Stimulated activated naive CD4-positive, alpha-beta T cell treated with Interleukin-2 at 50 U/mL for 16 hours (primary cell): ENCODE data around the gene ACTR5.
"Not testable (repeated sequence)": the region's sequence is repeated elsewhere in the genome, so short reads cannot be mapped to it uniquely, and the experiment has no call there.

Source experiments
- DNase-seq: peaks from one replicate; lab custom pipeline; 2025; lab: John Stamatoyannopoulos, UW

The ACTR5 gene

DNA sequence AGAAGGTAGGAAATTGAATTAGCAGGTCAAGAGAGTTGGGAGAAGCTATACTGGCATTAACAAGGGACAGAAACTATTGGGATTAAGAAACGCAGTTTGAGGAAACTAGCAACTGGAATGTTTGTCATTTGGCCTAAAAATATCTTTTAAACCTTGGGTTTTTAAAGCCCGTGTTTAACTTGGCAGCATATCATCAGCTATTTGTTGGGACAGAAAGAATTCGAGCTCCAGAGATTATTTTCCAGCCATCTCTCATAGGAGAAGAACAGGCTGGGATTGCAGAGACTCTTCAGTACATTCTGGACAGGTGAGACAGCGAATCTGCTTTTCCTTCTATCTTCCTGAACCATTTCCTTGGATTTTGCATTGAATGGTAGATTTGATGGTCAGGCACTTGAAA, 17.8 kb downstream of the ACTR5 start:
- DNase-seq: no peak

DNA sequence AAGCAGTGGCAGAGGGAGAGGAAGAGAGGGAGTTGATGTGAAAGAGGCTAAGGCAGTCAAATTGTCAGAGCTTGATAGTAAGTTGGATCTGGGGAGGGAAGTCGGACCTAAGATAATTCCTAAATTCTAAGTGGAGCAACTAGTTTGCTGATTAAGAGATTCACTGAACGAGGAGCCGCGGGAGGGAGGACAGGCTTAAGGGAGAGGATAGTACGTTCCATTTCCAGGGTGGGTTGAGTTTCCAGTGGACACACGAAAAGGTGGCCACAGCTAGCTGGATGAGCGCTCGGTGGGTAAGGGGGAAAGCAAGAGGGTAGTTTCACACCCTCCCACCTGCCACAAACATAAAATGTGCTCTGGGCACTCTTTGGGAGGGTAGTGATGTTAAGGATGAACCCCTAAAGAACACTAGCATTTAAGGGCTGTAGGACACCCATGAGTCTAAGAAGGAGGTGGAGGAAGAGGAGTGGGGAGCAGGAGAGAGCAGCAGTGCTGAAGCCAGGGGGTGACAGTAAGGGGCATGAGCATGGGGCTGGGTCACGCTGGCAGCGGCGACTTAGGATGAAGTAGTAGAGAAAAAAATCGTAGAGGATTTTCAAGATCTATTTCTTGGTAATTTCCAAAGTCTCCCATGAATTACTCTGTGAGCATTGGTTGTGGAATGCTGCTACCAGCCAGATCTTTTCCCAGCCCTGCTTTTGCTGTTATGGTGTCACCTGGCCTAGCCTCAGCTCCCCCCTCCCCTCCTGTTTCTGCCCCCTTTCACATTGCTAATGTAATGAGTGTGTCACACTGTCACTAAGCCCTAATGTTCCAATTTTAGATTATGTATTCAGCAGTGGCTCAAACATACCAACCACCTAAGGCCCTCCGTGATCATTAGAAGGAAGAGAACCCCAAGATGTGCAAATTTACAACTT, 21.4 kb downstream of the ACTR5 start:
- DNase-seq: no peak

DNA sequence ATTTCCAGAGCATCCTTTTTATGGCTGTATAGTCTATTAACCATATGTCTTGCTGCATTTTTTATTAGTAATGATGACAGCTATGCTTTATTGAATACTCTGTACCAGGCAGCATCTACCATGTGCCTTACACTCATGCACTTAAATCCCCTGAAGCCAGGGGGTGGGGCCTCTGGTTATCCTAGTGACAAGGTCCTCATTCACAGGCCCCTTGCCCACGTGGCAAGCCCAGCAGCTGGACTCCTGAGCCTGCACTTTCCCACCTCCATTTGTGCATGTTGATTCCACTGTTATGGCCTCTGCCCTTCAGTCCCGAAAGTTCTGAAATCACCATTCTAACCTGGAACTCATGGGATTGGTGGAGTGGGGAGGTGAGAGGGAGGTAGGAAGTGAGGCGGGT, 22.3 kb downstream of the ACTR5 start:
- DNase-seq: no peak

DNA sequence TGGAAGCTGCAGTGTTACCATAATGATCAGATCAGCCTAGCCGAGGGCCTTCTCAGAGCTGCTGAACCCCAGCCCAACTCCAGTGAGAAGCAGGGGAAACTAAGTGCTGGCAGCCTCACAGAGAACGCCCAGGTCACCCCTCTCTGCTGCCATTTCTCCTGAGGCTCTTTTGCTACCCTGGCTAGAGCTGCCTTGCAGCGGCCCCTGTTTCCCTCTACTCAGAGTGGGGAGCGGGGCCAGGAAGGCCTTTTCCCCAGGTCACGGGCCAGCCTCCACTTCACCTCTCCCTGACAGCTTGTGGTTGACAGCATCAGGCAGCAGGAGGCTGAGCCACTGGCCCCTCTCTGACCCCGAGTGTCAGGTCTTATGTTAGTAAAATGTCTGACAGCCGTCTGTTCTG, 22.7 kb downstream of the ACTR5 start:
- DNase-seq: no peak

DNA sequence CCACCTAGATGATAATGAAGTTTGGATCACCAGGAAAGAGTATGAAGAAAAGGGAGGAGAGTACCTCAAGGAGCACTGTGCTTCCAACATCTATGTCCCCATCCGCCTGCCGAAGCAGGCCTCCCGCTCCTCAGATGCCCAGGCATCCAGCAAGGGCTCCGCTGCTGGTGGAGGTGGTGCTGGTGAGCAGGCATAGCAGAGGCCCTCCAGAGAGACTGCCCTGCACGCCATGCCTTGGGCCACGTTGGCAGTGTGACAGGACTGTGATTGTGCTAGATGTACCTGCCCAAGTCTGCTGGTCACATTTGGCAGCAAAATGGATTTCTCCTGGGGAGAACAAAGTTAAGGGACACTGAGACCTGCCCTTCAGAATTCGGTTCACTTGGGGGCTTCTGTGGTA, 23.4 kb downstream of the ACTR5 start:
- no peak for DNase-seq

DNA sequence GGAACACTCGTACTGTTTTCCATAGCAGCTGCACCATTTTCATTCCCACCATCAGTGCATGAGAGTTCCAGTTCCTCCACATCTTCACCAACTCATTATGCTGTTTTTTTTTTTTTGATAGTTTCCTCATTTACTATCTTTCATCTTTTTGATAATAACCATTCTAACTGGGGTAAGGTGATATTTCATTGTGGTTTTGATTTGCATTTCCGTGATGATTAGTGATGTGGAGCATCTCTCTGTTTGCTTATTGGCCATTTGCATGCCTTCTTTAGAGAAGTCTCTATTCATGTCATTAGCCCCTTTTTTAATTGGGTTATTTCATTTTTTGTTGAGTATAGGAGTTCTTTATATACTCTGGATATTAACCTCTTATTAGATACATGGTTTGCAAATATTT, 25.9 kb downstream of the ACTR5 start:
- DNase-seq: no peak

DNA sequence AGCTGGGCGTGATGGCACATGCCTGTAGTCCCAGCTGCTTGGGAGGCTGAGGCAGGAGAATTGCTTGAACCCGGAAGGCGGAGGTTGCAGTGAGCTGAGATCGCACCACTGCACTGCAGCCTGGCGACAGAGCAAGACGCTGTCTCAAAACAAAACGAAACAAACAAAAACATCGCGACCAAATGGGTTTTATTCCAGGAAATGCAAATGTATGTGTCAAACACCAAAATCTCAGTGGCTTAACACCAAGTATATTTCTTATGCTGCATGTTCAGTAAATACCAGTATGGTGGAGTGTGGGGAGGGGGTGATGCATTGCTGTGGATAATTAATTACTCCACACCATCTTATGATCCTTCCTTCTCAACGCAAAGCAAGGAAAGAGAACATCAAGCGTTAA, 28.1 kb downstream of the ACTR5 start:
- DNase-seq: no peak

DNA sequence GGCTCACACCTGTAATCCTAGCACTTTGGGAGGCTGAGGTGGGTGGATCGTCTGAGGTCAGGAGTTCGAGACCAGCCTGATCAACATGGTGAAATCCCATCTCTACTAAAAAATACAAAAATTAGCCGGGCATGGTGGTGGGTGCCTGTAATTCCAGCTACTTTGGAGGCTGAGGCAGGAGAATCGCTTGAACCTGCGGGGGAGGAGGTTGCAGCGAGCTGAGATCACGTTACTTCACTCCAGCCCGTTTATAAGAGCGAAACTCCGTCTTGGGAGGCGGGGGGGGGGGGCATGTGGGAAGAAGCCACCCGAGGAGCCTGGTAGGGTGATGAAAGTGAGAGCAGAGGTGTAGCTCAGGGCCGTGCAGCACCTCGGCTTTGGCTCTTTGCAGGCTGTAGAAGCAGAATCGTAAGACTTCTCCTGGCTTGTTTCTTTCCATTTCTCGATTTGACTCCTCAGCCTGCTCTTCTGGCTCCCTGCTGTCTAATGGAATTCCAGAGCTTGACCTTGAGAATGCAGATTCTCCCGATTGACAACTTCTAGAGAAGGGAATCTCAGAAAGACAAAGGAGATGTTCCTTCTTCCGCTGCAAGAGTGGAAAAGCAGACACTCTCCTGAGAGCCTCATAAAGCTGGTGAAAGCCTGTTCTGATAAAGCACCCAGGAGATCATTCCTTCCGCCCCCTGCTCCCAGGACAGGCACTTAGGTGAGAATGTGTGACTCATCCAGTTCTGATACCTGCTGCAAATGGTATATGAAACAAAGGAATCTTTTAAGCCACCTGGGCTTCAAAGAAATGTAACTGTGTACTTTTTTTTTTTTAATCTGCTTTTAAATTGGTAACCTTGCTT, 31.2 kb downstream of the ACTR5 start:
- DNase-seq: no peak

DNA sequence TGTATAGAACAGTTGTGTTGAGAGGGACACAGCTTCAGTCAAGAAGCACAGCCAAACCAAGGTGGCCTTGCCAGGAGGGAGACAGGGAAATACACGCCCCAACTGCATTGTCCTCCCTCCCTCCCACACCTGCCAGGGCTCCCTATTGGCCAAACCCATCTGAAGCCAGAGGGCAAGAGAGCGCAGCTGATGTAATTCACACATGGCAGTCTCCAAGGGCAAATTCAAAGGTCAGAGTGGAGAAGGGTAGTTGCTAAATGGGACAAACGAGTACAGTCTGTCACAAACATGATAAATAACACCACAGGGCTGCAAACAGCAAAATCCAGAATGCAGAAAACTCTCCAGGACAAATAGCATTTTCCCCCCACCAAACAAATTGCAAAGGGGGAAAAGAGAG, 34.0 kb downstream of the ACTR5 start:
- DNase-seq: no peak

DNA sequence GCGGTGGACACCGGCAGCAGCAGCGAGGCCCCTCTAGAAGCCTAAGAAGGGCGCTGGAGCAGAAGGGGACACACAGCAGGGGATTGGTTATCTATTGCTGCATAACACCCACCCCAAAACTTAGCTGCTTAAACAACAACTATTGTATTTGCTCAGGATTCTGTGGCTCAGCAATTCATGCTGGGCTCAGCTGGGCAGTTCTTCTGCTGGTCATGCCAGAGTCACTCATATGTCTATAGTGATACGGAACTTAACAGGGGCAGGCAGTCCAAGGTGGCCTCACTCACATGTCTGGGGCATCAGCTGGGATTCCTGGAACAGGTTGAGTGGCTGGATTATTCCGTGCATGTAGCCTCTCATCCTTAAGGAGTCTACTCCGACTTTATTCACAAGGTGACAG, 39.6 kb downstream of the ACTR5 start:
- no peak for DNase-seq

DNA sequence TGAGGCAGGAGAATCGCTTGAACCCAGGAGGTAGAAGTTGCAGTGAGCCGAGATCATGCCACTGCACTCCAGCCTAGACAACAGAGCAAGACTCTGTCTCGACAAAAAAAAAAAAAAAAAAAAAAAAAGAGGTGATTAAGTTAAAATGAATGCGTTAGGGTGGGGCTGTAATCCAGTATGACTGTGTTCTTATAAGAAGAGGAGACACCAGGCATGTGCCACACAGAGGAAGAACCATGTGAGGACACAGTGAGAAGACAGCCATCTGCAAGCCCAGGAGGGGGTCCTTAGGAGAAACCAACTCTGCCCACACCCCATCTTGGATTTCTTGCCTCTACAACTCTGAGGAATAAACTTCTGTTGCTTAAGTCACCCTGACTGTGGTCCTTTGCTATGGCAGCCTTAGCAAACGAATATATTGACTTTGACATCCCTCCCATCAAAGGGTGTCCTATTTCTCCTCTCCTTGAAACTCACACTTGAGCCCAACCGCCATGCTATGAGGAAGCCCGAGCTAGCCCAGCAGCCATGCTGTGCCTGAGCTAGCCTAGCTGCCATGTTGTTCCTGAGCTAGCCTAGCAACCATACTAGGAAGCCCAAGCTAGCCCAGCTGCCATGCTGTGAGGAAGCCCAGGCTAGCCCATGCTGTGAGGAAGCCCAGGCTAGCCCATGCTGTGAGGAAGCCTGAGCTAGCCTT, 41.4 kb downstream of the ACTR5 start:
- DNase-seq: no peak

DNA sequence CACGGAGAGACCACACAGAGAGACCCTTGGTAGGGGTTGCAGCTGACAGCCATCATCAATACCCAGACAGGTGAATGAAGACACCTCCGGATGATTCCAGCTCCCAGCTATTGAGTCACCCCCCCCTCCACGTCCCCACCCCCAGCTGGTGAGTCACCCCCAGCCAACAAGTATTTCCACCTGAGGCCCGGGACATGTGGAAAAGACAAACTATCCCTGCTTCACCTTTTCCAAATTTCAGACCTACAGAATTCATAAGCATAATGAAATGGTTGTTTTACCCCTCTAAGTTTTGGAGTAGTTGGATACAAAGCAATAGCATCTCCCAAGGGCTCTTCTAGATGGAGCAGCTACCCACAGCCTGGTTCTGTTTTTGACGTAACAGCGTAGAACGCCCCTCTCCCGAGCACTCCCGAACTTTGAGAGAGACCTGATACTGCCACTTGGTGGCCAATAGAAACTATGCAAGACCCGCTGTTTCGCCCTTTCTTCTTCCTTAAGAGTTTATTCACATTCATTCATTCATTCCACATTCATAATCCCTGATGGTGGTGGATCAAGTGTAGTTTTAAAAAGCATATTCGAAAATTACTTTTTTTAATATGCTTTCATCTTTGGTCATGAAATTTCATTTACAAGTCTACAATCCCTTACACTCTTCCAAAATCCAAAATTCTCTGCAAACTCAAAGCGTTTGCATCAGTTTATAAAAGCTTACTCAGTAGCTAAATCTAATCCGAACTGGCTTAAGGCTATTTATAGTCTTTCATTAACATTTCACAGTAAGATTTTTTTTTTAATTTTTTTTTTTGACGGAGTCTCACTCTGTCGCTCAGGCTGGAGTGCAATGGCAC, 42.2 kb downstream of the ACTR5 start:
- no peak for DNase-seq

DNA sequence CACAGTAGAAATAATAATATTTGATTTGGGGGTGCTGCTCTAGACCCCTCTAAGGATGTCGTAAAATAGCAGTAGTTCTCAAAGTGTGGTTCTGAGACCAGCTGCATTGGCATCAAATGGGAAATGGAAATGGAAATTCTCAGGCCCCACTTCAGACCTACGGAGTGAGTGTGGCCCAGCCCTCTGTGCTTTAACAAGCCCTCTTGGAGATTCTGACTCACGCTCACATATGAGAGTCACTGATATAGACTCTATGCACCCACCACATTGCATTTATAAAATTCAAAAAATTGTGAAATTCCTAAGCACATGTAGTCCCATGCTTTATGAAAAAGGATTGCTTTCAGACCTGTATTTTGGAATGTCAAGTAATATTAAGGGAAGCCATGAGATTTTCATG, 43.0 kb downstream of the ACTR5 start:
- DNase-seq: no peak

DNA sequence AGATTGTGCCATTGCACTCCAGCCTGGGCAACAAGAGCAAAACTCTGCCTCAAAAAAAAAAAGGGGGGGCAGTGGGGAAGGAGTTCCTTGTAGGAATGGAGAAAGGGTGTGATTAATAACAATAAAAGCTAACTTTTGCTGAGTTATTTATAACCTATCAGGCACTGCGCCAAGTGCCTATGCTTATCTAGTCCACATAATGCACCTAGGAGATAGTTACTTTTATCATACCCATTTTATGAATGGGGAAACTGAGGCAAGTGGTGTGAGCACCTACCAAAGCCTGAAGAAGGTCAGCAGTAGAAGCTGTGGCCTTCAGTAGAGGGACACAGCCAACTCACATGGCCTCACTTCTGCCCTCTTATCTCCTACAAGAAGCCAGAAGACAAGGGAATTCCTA, 43.7 kb downstream of the ACTR5 start:
- no peak for DNase-seq

DNA sequence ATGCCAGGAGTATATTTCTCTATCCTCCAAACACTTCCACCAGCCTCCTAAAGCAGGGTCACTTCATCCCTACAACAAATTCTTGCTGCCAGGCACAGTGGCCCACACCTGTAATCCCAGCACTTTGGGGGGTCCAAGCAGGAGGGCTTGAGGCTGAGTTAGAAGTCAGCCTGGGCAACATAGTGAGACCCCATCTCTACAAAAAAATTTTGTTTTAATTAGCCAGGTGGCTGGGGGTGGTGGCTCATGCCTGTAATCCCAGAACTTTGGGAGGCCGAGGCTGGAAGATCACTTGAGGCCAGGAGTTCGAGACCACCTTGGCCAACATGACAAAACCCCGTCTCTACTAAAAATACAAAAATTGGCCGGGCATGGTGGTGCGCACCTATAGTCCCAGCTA, 45.8 kb downstream of the ACTR5 start:
- not testable (repeated sequence) for DNase-seq

DNA sequence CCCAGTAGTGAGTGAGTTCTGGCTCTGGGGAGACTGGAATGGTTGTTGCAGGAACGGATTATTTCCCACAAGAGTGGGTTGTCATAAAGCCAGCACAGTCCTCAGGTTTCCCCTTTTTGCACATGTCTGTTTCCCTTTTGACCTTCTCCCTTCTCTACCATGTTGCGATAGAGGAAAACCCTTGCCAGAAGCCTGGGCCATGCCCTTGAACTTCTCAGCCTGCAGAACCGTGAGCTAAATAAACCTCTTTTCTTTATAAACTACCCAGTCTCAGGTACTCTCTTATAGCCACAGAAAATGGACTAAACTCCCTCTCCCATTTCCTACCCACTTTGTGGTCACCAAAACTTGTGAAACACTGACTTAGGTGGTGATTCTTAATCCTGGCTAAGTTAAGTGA, 50.0 kb downstream of the ACTR5 start:
- DNase-seq: no peak

DNA sequence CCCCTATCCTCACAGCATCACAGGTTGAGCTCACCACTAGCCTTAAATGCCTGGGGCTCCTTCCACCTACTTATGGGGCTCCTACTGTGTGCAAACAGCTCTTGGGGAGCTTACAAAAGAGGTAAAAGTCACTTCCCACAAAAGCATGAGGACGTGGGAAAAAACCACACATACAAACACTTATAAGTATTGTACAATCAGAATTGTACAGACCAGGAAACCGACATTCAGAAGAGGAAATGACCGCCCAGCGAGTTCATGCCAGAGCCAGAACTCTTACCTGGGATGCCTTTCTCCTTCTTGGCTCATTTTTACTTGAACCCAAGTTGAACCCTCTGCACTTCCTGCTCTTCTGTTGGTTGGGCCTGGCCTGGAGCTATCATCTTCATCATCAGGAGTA, 50.9 kb downstream of the ACTR5 start:
- no peak for DNase-seq

DNA sequence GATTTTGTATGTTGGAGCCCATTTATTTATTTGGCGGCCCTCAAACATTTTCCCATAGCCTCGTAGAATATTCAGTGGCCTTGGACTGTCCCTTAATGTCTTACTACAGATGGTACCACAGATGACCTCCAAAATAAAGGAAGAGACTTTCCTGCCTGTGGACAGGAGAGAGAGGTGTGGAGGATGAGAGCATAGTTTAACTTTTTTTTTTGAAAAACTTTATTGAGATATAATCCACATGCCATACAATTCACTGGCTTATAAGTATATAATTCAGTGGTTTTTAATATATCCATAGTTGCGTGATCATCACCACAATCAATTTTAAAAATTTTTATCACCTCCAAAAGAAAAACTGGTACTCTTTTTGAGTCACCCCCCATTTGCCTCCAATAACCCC, 52.6 kb downstream of the ACTR5 start:
- no peak for DNase-seq

DNA sequence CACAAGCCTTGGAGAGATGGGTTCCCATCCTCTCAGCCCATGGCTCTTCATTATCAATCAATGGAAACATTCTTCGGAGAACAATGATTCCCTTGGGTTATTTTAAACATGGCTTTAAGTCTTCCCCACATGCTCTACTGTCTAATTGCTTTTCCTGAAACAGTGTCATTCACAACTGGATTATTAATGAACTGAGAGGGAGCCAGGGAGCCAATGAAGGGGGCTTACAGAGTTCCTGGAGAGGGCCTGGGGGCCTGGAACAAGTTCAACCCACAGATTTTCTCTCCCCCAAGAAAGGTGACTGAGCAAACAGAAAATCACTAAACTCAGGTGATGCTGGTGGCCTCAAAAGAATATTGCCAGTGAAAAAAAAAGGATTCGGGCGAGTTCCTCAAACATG, 56.0 kb downstream of the ACTR5 start:
- DNase-seq: no peak

DNA sequence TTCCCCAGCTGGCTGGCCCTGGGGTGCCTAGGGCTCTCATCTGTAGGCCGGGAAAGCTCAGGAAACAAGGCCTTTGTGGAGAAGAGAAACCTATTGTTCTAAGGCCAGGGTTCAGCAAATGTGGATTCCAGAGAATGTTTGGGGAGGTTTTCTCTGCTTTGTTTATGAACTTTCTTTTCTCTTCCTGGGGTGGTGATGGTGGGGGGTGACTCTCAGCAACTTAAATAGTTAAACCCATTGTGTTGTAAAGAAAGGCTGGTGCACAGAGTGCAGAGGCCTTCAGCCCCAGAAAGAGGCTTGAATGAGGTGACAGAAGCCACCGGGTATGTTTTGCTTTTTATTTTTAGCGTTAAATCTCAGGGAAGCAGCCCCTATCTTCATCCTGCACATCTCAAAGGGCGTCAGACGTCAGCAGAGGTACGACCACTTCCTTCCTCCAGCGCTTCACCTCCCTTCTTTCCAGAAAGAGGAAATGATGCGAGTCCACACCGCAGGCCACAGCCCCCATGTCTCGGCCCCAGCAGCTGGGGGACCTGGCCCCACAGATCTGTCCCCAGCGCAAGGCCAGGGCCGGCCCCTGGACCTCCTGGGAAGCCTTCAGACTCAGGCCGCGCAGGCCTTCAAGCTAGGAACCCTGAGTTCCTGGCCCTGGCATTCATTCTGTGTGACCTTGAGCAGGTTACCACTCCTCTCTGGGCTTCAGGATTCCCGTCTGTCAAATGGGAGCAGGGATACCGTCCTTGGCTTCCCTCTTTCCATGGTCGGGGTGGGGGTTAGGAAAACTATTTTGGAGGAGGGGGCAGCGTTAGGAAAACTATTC, 56.6 kb downstream of the ACTR5 start:
- peak; percentile 52 for DNase-seq

DNA sequence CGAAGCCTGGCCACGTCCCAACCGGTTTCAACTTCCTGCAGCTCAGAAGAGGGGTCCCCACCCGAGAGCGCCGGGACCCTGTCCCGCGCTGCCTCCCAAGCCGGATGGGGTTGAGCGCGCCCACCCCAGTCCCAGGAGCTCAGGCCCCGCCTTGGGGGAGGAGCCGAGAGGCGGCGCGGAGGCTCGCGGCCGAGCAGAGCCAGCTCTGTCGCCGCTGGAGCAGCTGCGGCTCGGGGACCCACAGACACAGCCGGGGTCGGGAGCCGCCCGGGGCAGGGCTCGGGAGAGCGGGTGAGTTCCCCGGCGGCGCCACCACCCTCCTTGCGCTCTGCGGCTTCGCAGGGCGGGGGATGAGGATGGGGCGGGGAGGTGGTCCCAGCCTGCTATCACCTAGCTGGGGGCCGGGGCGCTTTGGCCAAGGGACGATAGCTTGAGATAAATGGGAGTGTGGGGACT, 57.3 kb downstream of the ACTR5 start, which contains the start of gene PPP1R16B:
TSS of gene PPP1R16B (plus strand) at position 196 of the 456 bp plus-strand sequence. CDS start 30,229 bp downstream, outside the sequence.
- DNase-seq: peak; percentile 64
